ENCODE measurements around the gene GTPBP2. TPM values are rescaled to one million over a fixed set of nuclear protein-coding genes. Genes with fewer than 3 reads are reported as not detected.
"Not testable (repeated sequence)": the region's sequence is repeated elsewhere in the genome, so short reads cannot be mapped to it uniquely, and the experiment has no call there.

Gene GTPBP2
- total RNA-seq, 1 experiment from 2014 or later = 144 TPM

DNA sequence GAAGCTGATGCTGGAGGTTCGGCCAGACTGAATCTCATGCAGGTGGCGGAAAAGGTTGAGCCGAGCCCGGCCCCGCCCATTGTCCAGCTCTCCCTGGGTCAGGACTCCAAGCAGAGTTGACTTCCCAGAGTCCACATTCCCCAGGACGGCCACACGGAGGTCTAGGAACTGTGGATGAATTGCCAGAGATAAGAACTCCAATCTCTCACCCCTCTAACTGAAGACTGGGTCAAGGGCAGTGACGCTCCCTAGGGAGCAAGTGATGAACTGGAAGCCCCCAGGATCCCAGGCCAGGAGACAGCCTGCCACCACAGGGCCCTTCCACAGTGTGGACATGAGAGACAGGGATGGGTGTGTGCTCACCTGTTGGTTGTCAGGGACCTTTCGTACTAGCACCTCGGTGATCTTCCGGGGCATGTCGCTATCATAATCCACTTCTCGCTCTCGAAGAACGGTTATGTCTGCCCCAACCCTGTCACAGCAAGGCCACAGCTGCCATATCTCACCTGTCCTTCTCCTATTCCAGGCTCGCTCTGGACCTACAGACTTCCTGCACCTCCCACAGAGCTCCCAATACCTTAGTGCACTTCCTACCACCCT, 3.6 kb downstream of the GTPBP2 start:
- DNase-seq (ENCODE audit: extremely low read depth, low read depth) = no peak

DNA sequence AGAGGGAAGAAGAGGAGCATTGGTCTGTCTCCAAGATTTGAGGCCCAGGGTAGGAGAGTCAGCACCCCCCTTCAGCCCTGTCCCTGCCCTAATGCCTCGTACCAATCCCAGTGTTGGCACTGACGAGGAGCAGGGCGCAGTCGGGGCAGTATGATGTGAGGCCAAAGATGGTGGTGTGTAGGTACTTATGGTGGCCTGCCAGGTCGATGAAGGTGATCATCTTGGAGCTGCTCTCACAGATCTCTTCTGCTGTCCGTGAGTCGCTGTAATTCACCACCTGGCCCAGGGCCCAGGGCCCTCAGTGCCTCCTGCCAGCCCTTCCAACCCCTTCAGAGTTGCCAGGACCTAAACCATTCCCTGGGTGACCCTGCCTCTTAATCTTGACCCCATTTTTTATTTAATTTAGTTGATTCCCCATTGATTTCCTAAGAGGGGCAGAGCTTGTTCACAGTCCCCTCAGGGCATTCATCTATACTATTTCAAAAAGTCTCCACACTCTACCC, 4.2 kb downstream of the GTPBP2 start:
- DNase-seq (ENCODE audit: extremely low read depth, low read depth) = no peak

DNA sequence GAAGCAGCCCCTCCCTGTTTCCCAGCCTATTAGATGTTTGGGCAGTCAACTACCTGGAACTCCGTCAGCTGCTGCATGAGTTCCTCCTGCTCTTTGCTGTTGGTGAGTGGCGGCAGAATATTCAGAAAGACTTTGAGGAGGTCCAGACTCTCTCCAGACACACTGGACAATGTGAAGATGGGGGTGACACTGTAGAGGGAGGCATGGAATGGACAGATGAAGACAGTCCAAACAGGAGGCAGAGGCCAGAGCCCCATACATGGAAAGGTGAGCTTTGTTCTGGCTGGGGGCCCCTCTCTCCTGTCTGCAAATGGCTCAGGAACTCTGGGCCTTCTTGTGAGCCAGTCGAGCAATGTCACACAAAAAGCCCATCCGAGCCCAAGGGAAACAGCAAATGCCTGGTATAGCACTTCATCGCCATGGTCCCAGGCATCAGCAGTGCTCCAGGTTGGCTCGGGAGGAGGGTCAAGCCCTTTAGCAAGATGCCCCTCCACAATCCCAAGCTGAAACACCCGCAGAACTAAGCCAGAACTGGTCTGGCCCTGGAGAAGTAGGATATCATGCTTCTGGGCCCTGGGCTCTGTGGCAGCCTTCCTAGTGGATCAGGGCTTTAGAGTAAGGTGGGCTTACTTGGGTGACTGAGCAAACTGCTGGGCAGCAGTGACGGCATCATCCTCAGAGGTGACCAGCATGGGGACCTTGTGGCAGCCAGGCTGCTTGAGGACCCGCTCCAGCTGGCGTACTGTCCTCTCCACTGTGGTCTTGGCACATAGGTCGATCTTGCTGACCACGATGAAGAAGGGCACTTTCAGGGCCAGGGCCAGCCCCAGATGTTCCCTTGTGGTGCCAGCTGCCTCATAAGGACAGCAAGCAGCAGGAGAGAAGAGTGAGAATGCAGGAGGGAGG, 4.9 kb downstream of the GTPBP2 start:
- no peak for DNase-seq (ENCODE audit: extremely low read depth, low read depth)

- DNase-seq (ENCODE audit: extremely low read depth, low read depth) = no peak
These were observed 6.5 kb downstream of the GTPBP2 start for GRCh38 chr6:43622541-43622940.

DNA sequence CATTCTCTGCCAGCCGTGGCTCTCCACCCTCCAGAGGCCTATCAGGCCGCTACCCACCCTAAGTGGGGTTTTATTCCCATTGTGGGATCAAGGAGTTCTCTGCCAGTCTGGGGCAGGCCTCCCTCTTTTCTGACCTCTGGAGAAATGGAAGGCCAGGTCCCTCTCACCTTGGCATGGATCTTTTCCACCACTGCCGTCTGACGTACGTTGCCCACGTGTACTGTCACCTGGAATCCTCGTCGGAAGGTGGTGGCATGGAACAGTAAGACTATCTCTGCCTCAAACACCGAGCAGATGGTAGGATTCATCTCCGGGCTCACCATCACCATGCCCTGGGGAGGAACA, 7.3 kb downstream of the GTPBP2 start:
- DNase-seq (ENCODE audit: extremely low read depth, low read depth) = no peak

DNA sequence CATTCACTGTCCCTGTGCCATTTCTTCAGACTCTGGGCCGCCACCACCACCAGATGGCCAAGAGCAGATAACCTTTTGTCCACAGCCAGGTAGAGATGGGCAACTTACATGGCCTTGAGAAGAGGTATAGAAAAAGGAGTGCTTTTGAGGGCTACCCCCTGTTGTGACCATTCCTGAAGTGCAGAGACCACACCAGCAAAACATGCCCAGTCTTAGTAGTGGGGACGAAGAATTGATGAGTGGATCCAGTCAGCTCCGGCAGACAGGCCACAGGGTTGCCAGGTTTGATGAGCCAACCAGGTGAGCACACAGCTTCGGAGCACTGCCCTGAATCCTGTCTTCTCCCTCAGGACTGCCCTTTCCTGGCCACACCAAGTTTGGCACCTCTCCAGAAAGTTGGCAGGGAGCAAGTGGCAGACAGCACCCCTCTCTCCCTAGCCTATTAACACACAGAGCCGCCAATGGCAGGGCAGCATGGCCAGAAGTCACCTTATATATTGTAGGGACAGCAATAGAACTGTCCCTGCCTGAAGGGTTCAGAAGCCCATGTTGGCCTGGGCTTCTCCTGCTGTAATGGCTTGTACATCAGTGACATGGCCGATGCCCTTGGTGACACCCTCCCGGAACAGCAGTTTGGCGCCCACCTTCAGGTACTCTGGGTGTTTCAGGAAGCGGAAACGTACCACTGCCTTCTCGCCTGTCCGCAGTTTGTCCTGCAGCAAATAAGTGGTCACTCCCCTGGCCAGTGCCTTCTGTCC, 7.8 kb downstream of the GTPBP2 start:
- no peak for DNase-seq (ENCODE audit: extremely low read depth, low read depth)

GRCh38 chr6:43616725-43617472, 12.2 kb downstream of the GTPBP2 start:
- DNase-seq (ENCODE audit: extremely low read depth, low read depth) = no peak

GRCh38 chr6:43614396-43614730, 14.7 kb downstream of the GTPBP2 start:
- no peak for DNase-seq (ENCODE audit: extremely low read depth, low read depth)

DNA sequence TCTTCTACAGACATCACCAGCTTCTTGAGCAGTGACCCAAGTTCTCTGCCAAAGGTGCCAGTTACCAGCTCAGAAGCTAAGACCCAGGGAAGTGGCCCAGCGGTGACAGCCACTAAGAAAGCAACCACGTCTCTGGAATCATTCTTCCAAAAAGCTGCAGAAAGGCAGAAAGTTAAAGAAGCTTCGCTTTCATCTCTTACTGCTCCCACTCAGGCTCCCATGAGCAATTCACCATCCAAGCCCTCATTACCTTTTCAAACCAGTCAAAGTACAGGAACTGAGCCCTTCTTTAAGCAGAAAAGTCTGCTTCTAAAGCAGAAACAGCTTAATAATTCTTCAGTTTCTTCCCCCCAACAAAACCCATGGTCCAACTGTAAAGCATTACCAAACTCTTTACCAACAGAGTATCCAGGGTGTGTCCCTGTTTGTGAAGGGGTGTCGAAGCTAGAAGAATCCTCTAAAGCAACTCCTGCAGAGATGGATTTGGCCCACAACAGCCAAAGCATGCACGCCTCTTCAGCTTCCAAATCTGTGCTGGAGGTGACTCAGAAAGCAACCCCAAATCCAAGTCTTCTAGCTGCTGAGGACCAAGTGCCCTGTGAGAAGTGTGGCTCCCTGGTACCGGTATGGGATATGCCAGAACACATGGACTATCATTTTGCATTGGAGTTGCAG, 15.2 kb downstream of the GTPBP2 start:
- DNase-seq (ENCODE audit: extremely low read depth, low read depth) = no peak

DNA sequence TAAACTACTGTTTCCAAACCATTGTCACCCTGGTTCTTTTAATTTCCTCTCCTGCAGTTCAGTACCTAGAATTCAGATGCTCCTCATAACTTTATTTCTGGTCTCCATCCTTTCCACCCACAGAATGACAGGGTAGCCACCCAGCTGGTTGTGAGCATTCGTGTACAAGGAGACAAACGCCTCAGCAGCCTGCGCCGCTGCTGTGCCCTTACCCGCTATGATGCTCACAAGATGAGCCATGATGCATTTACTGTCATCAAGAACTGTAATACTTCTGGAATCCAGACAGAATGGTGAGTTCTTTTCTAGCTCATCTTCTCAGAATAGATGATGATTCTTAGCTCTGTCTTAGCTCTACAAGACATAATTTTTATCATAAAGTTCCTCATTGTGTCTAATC, 18.6 kb downstream of the GTPBP2 start:
- no peak for DNase-seq (ENCODE audit: extremely low read depth, low read depth)

DNA sequence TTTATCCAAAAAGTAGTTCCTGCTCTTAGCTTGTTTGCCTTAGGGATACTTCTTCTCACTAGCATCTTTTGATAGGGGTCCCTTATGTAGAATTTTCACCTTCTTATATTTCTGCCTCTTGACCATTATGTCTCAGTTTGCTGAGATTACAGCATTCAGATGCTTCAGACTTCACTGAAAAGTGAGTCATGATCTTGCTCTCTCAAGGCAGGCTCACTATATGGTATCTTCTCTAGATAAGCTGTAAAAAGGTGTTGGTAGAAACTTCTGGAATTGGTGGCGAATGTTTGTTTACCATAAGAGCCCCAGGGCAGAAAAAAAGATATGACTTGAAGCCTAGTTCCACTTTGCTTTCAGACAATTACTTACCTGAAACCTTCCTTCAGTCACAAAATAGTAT, 19.7 kb downstream of the GTPBP2 start:
- no peak for DNase-seq (ENCODE audit: extremely low read depth, low read depth)

- DNase-seq (ENCODE audit: extremely low read depth, low read depth) = no peak
These were observed 20.3 kb downstream of the GTPBP2 start for GRCh38 chr6:43608807-43609206.

- DNase-seq (ENCODE audit: extremely low read depth, low read depth) = peak; percentile 60
These were observed 20.7 kb downstream of the GTPBP2 start for GRCh38 chr6:43608310-43608763.

GRCh38 chr6:43606019-43606418, 23.0 kb downstream of the GTPBP2 start:
- DNase-seq (ENCODE audit: extremely low read depth, low read depth) = no peak

DNA sequence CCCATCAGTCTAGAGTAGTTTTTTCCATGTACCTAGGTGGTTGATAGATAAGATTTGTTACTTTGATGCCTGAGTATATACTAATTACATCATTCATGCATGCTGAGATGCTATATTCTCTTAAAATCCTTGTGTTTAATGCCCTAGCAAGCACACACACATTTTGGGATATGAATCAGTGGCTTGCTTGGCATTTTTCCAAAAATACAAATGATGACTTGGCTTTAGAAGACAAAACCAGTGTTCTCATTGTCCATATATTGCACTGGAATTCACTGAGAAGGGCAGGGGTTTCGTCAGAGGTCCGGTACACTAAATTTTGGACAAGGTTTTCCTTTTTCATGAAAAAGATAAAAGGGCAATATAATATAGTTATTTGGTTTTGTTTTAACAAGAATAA, 24.9 kb downstream of the GTPBP2 start:
- DNase-seq (ENCODE audit: extremely low read depth, low read depth) = no peak

DNA sequence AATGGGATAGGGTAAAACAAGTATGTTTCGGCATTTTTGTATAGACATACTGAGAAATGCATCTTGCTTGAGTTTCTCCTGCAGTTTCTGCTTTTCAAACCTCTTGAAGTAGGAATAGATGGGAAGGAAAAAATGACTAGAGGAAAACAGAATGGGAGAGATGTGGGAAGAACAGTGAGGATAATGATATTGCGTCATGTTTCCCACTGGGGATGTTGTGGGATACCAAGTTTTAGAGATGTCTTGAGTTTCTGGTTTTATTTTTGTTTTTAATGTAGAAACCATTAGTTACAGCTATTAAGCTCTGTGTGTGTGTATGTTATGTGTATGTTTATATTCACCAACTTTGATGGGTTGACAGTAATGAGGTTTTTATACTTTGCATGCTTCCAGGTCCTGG, 28.5 kb downstream of the GTPBP2 start:
- no peak for DNase-seq (ENCODE audit: extremely low read depth, low read depth)

DNA sequence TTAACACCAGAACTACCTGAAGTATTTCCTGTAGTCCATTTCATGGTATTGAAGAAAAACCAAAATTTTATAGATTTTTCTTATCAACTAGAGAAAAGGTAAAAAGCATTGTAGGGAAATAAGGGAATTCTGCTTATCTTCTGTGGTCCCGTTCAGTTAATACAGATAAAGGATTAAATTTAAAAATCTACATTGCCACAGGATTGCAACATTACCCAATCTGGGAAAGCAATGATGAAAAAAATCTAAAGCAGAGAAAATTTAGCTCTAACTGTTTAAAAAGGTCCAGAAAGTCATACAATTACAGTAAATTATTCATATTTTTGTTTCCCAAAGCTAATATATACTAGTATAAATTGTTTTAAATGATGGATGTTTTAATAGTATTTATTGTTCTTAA, 35.1 kb downstream of the GTPBP2 start:
- DNase-seq (ENCODE audit: extremely low read depth, low read depth) = no peak

DNA sequence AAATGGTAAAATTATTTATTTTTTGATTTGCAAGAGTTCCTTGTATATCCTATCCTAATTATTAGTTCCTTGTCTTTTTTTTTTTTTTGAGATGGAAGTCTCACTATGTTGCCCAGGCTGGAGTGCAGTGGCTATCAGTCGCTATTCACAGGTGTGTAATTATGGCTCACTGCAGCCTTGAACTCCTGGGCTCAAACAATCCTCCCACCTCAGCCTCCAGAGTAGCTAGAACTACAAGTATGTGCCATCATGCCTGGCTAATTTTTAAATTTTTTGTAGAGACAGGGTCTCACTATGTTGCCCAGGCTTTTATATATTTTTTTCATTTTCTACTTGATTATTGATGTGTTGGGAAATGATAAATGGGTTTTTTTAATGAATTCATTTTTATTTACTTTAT, 39.5 kb downstream of the GTPBP2 start:
- not testable (repeated sequence) for DNase-seq (ENCODE audit: extremely low read depth, low read depth)

GRCh38 chr6:43588194-43588593, 40.9 kb downstream of the GTPBP2 start:
- no peak for DNase-seq (ENCODE audit: extremely low read depth, low read depth)

GRCh38 chr6:43584892-43585570, 44.0 kb downstream of the GTPBP2 start:
- DNase-seq (ENCODE audit: extremely low read depth, low read depth) = no peak
